HepG2 (cell line): ENCODE data around the gene CRIM1. TPM values are rescaled to one million over a fixed set of nuclear protein-coding genes. Genes with fewer than 3 reads are reported as not detected.

Experiments used
- ATAC-seq: fragments of 200-7000 bp; cut with Tn5 transposase; 3 replicates; pipeline ENCODE4 v1.9.1; 2020; ENCODE audit warnings: mild to moderate bottlenecking, moderate library complexity
- BruUV-seq: library from RNA; stranded (reverse); fragments of 400-500 nt; replicated peaks from 2 replicates; lab custom pipeline; 2021; lab: Mats Ljungman, UMichigan
- CTCF ChIA-PET: fragments of 300-600 bp; formaldehyde crosslinking; extraction: SDS; loops from one replicate; lab custom pipeline; 2021; ENCODE audit warnings: low total read pairs, inconsistent platforms, low intra/inter-chr PET ratio; lab: Yijun Ruan, JAX
- POLR2A ChIA-PET: fragments of 350-600 bp; sonication (Branson Sonifier 250); formaldehyde crosslinking; loops from one replicate; lab custom pipeline; 2020; ENCODE audit warnings: antibody characterized with exemption, inconsistent platforms; lab: Yijun Ruan, JAX
- DNase-seq: peaks from one replicate; pipeline ENCODE4 v3.0.0-alpha.2; 2015; ENCODE audit warnings: low spot score
- FAIRE-seq: peaks from 3 replicates; lab custom pipeline; 2011; peaks lifted over from hg19 to GRCh38; lab: Jason Lieb, UNC
- H2AFZ ChIP-seq: one replicate; pipeline ENCODE4 v1.6.1; 2011; ENCODE audit warnings: low read length, inconsistent platforms
- H3K27ac ChIP-seq: fragments of 300-600 bp; 3 replicates; pipeline ENCODE4 v1.8.0; 2011; ENCODE audit warnings: mixed run types, mild to moderate bottlenecking, mixed read lengths, low read length, inconsistent platforms; ENCODE audit not compliant: insufficient read depth; ENCODE audit errors: extremely low read length
- H3K27me3 ChIP-seq, 2 experiments: fragments of 200-600 bp in 1 of 2; 2 replicates in 1 of 2; 3 replicates in 1 of 2; pipeline versions ENCODE4 v1.6.0 to v1.8.0; 2011; ENCODE audit warnings: low read length in 2 of 2, mild to moderate bottlenecking in 2 of 2, moderate library complexity in 2 of 2, inconsistent platforms in 1 of 2; ENCODE audit not compliant: insufficient read depth in 2 of 2, control insufficient read depth in 1 of 2
- H3K36me3 ChIP-seq, 2 experiments: fragments of 200-600 bp in 1 of 2; replicated peaks in 1 of 2; 2 replicates in 1 of 2; 3 replicates in 1 of 2; pipeline versions ENCODE4 v1.5.1 to v1.8.0; 2011; ENCODE audit warnings: low read length in 2 of 2, inconsistent platforms in 1 of 2; ENCODE audit not compliant: insufficient read depth in 2 of 2, control insufficient read depth in 1 of 2
- H3K4me1 ChIP-seq: 2 replicates; pipeline ENCODE4 v1.5.1; 2012; ENCODE audit warnings: low read length, inconsistent platforms; ENCODE audit not compliant: insufficient read depth
- H3K4me2 ChIP-seq: 2 replicates; pipeline ENCODE4 v1.6.0; 2011; ENCODE audit warnings: low read depth, low read length, inconsistent platforms
- H3K4me3 ChIP-seq, 3 experiments: fragments of 200-600 bp in 1 of 3; sonication (generic), shearing (Covaris generic) in 1 of 3; replicated peaks in 1 of 3; 2 replicates each; pipeline ENCODE4 v1.5.1; 2011 to 2016; ENCODE audit warnings: low read length in 3 of 3, inconsistent platforms in 2 of 3, low read depth in 2 of 3, mild to moderate bottlenecking in 2 of 3, control low read depth in 1 of 3, mixed read lengths in 1 of 3; ENCODE audit not compliant: insufficient read depth in 1 of 3
- H3K79me2 ChIP-seq: one replicate; pipeline ENCODE4 v1.6.1; 2011; ENCODE audit warnings: low read length, inconsistent platforms; ENCODE audit not compliant: insufficient read depth
- H3K9ac ChIP-seq: 2 replicates; pipeline ENCODE4 v1.6.0; 2011; ENCODE audit warnings: mild to moderate bottlenecking, low read depth, low read length, inconsistent platforms; ENCODE audit not compliant: insufficient read depth
- H3K9me3 ChIP-seq: 2 replicates; pipeline ENCODE4 v1.5.1; 2012; ENCODE audit warnings: mild to moderate bottlenecking, low read length
- H4K20me1 ChIP-seq: 2 replicates; pipeline ENCODE4 v1.6.0; 2011; ENCODE audit warnings: inconsistent platforms, mild to moderate bottlenecking, low read length, moderate library complexity; ENCODE audit not compliant: insufficient read depth
- AHR ChIP-seq: IDR thresholded peaks from 2 replicates; pipeline ENCODE4 v1.6.1; 2018; ENCODE audit warnings: missing genetic modification reagents, missing compliant biosample characterization
- BHLHE40 ChIP-seq: IDR thresholded peaks from 2 replicates; pipeline ENCODE4 v1.6.1; 2011; ENCODE audit warnings: low read length, improper control_type of control experiment
- ESRRA ChIP-seq: sonication (generic); formaldehyde crosslinking; IDR thresholded peaks from 2 replicates; pipeline ENCODE4 v1.5.1; 2020; ENCODE audit warnings: mild to moderate bottlenecking, low read depth, missing genetic modification reagents
- NFIC ChIP-seq: IDR thresholded peaks from 2 replicates; pipeline ENCODE4 v1.6.1; 2012; ENCODE audit warnings: mild to moderate bottlenecking, low read length, inconsistent platforms
- REST ChIP-seq, 2 experiments: IDR thresholded peaks; 2 replicates each; pipeline ENCODE4 v1.6.1; 2011 to 2012; ENCODE audit warnings: low read length in 2 of 2, borderline replicate concordance in 1 of 2, low read depth in 1 of 2, mild to moderate bottlenecking in 1 of 2, moderate library complexity in 1 of 2
- SP2 ChIP-seq: sonication (generic); formaldehyde crosslinking; IDR thresholded peaks from 2 replicates; pipeline ENCODE4 v1.5.1; 2020; ENCODE audit warnings: mild to moderate bottlenecking, missing genetic modification reagents
- ZBTB34 ChIP-seq: sonication (generic); formaldehyde crosslinking; IDR thresholded peaks from 2 replicates; pipeline ENCODE4 v1.8.0; 2022; ENCODE audit warnings: mild to moderate bottlenecking, missing genetic modification reagents
- ZNF180 ChIP-seq: sonication (generic); formaldehyde crosslinking; IDR thresholded peaks from 2 replicates; pipeline ENCODE4 v1.4.0; 2020; ENCODE audit warnings: low read depth, missing genetic modification reagents, borderline replicate concordance
- ZNF260 ChIP-seq: sonication (generic); formaldehyde crosslinking; IDR thresholded peaks from 2 replicates; pipeline ENCODE4 v1.4.0; 2020; ENCODE audit warnings: missing genetic modification reagents, low read depth, mild to moderate bottlenecking, borderline replicate concordance
- ZNF546 ChIP-seq: sonication (generic); formaldehyde crosslinking; conservative IDR thresholded peaks from 2 replicates; pipeline ENCODE4 v1.8.1; 2023; ENCODE audit warnings: mild to moderate bottlenecking, missing genetic modification reagents
- ZNF674 ChIP-seq: sonication (generic); formaldehyde crosslinking; IDR thresholded peaks from 2 replicates; pipeline ENCODE4 v1.5.0; 2020; ENCODE audit warnings: low read depth, mild to moderate bottlenecking, missing genetic modification reagents
- ZNF775 ChIP-seq: sonication (generic); formaldehyde crosslinking; IDR thresholded peaks from 2 replicates; pipeline ENCODE4 v1.4.0; 2020; ENCODE audit warnings: missing genetic modification reagents, mild to moderate bottlenecking, moderate library complexity, borderline replicate concordance
- WGBS: methylation state at CpG from one replicate; pipeline ENCODE4 v1.1.6; 2017; ENCODE audit warnings: low lambda C conversion rate; 5-methylcytosine and 5-hydroxymethylcytosine counted together
- in situ Hi-C: cut with HindIII; loops from 2 replicates; pipeline ENCODE4 v1.10.0; 2017; ENCODE audit warnings: low pct_unique_long_range_greater_than_20kb; ENCODE audit not compliant: extremely low pct_ligation_motif_present
- intact Hi-C: fragments of 100-400 bp; cut with micrococcal nuclease; formaldehyde crosslinking; loops from one replicate; pipeline ENCODE4 v1.10.0; 2022; ENCODE audit not compliant: unreplicated experiment
- polyA plus RNA-seq, 8 experiments: library from polyadenylated mRNA; depleted of rRNA in 3 of 8; stranded (reverse) in 7 of 8; unstranded in 1 of 8; fragments of >200 nt; fragmentation: Illumina TruSeq in 4 of 8; extraction: Trizol in 4 of 8; gene quantifications; 2 replicates each; pipeline versions ENCODE4 v1.2.1 to v1.2.3, GENCODE V29; 2011 to 2016; ENCODE audit warnings: low read depth in 4 of 8, missing spikeins in 1 of 8, mixed read lengths in 1 of 8; ENCODE audit not compliant: insufficient read depth in 1 of 8
- total RNA-seq, 5 experiments: library from RNA; depleted of rRNA; stranded (reverse); fragments of >200 nt; fragmentation: Illumina TruSeq; extraction: Trizol; gene quantifications; 2 replicates each; pipeline ENCODE4 v1.2.3, GENCODE V29; 2016; ENCODE audit warnings: low read depth in 1 of 5

CRIM1 gene
- total and polyA plus RNA-seq, 2 of the 13 experiments (the other 11 are each of a cell fraction or from before 2014, with no cell fraction given): 39.1 to 69.9 TPM

- no peak for TF ChIP-seq ZNF546
- no peak for TF ChIP-seq SP2 (CRISPR knock-in tag)
- no peak for TF ChIP-seq BHLHE40
- no peak for TF ChIP-seq ESRRA
- no peak for TF ChIP-seq REST (IDR thresholded peaks at IDR 0.05; ENCODE audit: borderline replicate concordance in 1 of 2, low read depth in 1 of 2, low read length in 2 of 2)
- no peak for TF ChIP-seq ZNF180
- TF ChIP-seq NFIC: no peak
- TF ChIP-seq AHR (CRISPR knock-in tag): no peak
- TF ChIP-seq ZBTB34 (CRISPR knock-in tag): no peak
- TF ChIP-seq ZNF775 (CRISPR knock-in tag): no peak
- no peak for TF ChIP-seq ZNF674 (CRISPR knock-in tag)
- TF ChIP-seq ZNF260 (CRISPR knock-in tag): no peak
- peaks cover 19 to 69% of the 10 kb centered on the region in 2 experiments for H3K36me3 ChIP-seq
- H3K79me2 ChIP-seq: no peaks in the 10 kb centered on the region
- H3K27ac ChIP-seq: no peak overlapping the region
- H3K4me3 ChIP-seq: no peak overlapping the region
- intact Hi-C loops (no loop called here), in situ Hi-C loops (no loop called here)
- H4K20me1 ChIP-seq: peaks cover 11% of the 10 kb centered on the region
- DNase-seq (no peak), FAIRE-seq (no peak), ATAC-seq (no peak)
- no peak overlapping the region for H3K4me2 ChIP-seq
- no peak overlapping the region for H2AFZ ChIP-seq
- CTCF ChIA-PET: no interaction called here
- H3K9ac ChIP-seq: no peak overlapping the region
- POLR2A ChIA-PET: interaction anchor here (5.4 kb wide), 1 partner anchor 107 kb away, joined by 53 read pairs; the partner anchor contains the start of gene CRIM1
- BruUV-seq: no TSS peak
- peaks cover 33% of the 10 kb centered on the region for H3K4me1 ChIP-seq
- no peaks in the 10 kb centered on the region for H3K27me3 ChIP-seq
- no peaks in the 10 kb centered on the region for H3K9me3 ChIP-seq
- 98% methylated on average over 6 of the region's 6 CpGs for WGBS
Observed at GRCh38 chr2:36462311-36462935, 106.8 kb downstream of the CRIM1 start.
